Measurements from ENCODE around the gene RAD51D.

Gene RAD51D

GRCh38 chr17:35119370-35120165, at the start of gene RAD51D:
Gene RAD51D (minus strand): TSS chr17:35119860. CDS start chr17:35119613, 247 bp downstream.
- Histone ChIP-seq H3K4me3 (ENCODE audit: low read length) (peak within 1 kb of the TSS; percentile 94), H3K4me1 (ENCODE audit: control insufficient read depth, insufficient read depth, low read length) (peaks cover 14% of the 10 kb centered on the region), H3K9me3 (ENCODE audit: control insufficient read depth, low read length) (no peaks in the 10 kb centered on the region), H3K9ac (ENCODE audit: low read length) (peak within 1 kb of the TSS; percentile 94), H3K36me3 (ENCODE audit: control insufficient read depth, insufficient read depth, low read length, severe bottlenecking) (no peaks in the 10 kb centered on the region), H3K27me3 (replicated peaks; ENCODE audit: control insufficient read depth, insufficient read depth, low read length) (no peaks in the 10 kb centered on the region)
- peak; percentile 89 for DNase-seq (ENCODE audit: low read depth)

GRCh38 chr17:35167666-35168065, 48.0 kb upstream of the RAD51D start:
- no peak for DNase-seq (ENCODE audit: low read depth)
- Histone ChIP-seq H3K4me1 (ENCODE audit: control insufficient read depth, insufficient read depth, low read length) (peaks cover 6% of the 10 kb centered on the region), H3K9me3 (ENCODE audit: control insufficient read depth, low read length) (no peaks in the 10 kb centered on the region), H3K4me3 (ENCODE audit: low read length) (no peak overlapping the region), H3K9ac (ENCODE audit: low read length) (no peak overlapping the region), H3K27me3 (replicated peaks; ENCODE audit: control insufficient read depth, insufficient read depth, low read length) (no peaks in the 10 kb centered on the region), H3K36me3 (ENCODE audit: control insufficient read depth, insufficient read depth, low read length, severe bottlenecking) (no peaks in the 10 kb centered on the region)

DNA sequence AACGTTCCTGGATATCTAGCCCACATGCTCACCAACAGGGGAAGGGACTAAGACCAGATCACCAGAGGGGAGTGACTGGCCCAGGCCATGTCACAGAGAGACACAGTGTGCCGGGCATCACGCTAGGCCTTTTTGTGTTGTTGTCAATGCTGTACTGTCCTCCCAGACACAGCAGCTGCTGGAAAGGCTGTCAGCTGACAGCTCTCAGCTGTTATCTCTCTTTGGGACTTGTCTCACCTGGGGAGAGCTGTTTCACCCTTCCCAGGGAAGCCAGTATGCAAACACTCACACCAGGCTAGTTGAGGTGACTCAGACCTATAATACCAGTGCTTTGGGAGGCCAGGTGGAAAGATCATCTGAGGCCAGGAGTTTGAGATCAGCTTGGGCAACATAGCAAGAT, 47.4 kb upstream of the RAD51D start:
- Histone ChIP-seq H3K9me3 (ENCODE audit: control insufficient read depth, low read length) (no peaks in the 10 kb centered on the region), H3K36me3 (ENCODE audit: control insufficient read depth, insufficient read depth, low read length, severe bottlenecking) (no peaks in the 10 kb centered on the region), H3K27me3 (replicated peaks; ENCODE audit: control insufficient read depth, insufficient read depth, low read length) (no peaks in the 10 kb centered on the region), H3K9ac (ENCODE audit: low read length) (no peak overlapping the region), H3K4me3 (ENCODE audit: low read length) (no peak overlapping the region), H3K4me1 (ENCODE audit: control insufficient read depth, insufficient read depth, low read length) (peaks cover 6% of the 10 kb centered on the region)
- no peak for DNase-seq (ENCODE audit: low read depth)

GRCh38 chr17:35166526-35166925, 46.9 kb upstream of the RAD51D start:
- Histone ChIP-seq H3K4me1 (ENCODE audit: control insufficient read depth, insufficient read depth, low read length) (peaks cover under 1% of the 10 kb centered on the region), H3K9me3 (ENCODE audit: control insufficient read depth, low read length) (no peaks in the 10 kb centered on the region), H3K36me3 (ENCODE audit: control insufficient read depth, insufficient read depth, low read length, severe bottlenecking) (no peaks in the 10 kb centered on the region), H3K27me3 (replicated peaks; ENCODE audit: control insufficient read depth, insufficient read depth, low read length) (no peaks in the 10 kb centered on the region), H3K9ac (ENCODE audit: low read length) (no peak overlapping the region), H3K4me3 (ENCODE audit: low read length) (no peak overlapping the region)
- DNase-seq (ENCODE audit: low read depth): no peak

GRCh38 chr17:35164716-35165115, 45.1 kb upstream of the RAD51D start:
- Histone ChIP-seq H3K27me3 (replicated peaks; ENCODE audit: control insufficient read depth, insufficient read depth, low read length) (peaks cover 6% of the 10 kb centered on the region), H3K9ac (ENCODE audit: low read length) (no peak overlapping the region), H3K4me3 (ENCODE audit: low read length) (no peak overlapping the region), H3K9me3 (ENCODE audit: control insufficient read depth, low read length) (no peaks in the 10 kb centered on the region), H3K36me3 (ENCODE audit: control insufficient read depth, insufficient read depth, low read length, severe bottlenecking) (no peaks in the 10 kb centered on the region), H3K4me1 (ENCODE audit: control insufficient read depth, insufficient read depth, low read length) (no peaks in the 10 kb centered on the region)
- DNase-seq (ENCODE audit: low read depth): no peak

DNA sequence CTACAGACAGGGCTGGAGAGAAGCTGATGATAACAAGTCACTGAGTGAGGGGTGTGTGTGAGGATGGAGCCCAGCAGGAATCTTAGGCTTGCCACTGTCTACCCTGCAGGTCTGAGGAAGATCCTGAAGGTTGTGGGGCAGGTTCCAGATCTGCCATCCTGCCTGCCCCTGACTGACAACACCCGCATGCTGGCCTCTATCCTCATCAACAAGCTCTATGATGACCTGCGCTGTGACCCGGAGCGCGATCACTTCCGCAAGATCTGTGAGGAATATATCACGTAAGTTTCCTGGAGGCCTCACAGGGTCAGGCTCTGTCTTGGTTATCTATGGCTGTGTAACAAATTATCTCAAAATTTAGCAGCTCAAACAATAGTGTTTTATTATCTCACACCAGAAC, 44.2 kb upstream of the RAD51D start:
- H3K9ac ChIP-seq (ENCODE audit: low read length): no peak overlapping the region
- no peaks in the 10 kb centered on the region for H3K9me3 ChIP-seq (ENCODE audit: control insufficient read depth, low read length)
- peaks cover 12% of the 10 kb centered on the region for H3K27me3 ChIP-seq (replicated peaks; ENCODE audit: control insufficient read depth, insufficient read depth, low read length)
- H3K4me3 ChIP-seq (ENCODE audit: low read length): no peak overlapping the region
- no peaks in the 10 kb centered on the region for H3K36me3 ChIP-seq (ENCODE audit: control insufficient read depth, insufficient read depth, low read length, severe bottlenecking)
- no peak for DNase-seq (ENCODE audit: low read depth)
- H3K4me1 ChIP-seq (ENCODE audit: control insufficient read depth, insufficient read depth, low read length): no peaks in the 10 kb centered on the region

DNA sequence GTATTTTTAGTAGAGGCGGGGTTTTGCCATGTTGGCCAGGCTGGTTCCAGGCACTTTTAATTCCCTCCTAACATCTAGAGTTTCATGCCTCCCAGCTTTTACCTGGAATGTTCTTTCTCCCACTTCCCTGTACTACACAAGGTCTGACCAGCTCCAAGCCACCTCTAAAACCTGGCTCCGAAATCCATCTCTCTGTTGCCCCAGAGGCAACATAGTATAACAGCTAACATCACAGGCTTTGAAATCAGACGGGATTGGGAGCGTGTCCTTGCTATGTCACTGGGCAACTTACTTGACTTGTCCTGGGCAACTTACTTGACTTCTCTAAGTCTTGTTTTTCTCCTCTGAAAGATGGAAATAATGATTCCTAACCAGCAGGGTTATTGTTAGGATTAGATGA, 43.1 kb upstream of the RAD51D start:
- H3K9me3 ChIP-seq (ENCODE audit: control insufficient read depth, low read length): no peaks in the 10 kb centered on the region
- no peaks in the 10 kb centered on the region for H3K36me3 ChIP-seq (ENCODE audit: control insufficient read depth, insufficient read depth, low read length, severe bottlenecking)
- peaks cover 12% of the 10 kb centered on the region for H3K27me3 ChIP-seq (replicated peaks; ENCODE audit: control insufficient read depth, insufficient read depth, low read length)
- no peak overlapping the region for H3K4me3 ChIP-seq (ENCODE audit: low read length)
- no peak for DNase-seq (ENCODE audit: low read depth)
- no peaks in the 10 kb centered on the region for H3K4me1 ChIP-seq (ENCODE audit: control insufficient read depth, insufficient read depth, low read length)
- no peak overlapping the region for H3K9ac ChIP-seq (ENCODE audit: low read length)

- H3K9me3 ChIP-seq (ENCODE audit: control insufficient read depth, low read length): no peaks in the 10 kb centered on the region
- peaks cover 12% of the 10 kb centered on the region for H3K27me3 ChIP-seq (replicated peaks; ENCODE audit: control insufficient read depth, insufficient read depth, low read length)
- H3K9ac ChIP-seq (ENCODE audit: low read length): no peak overlapping the region
- no peaks in the 10 kb centered on the region for H3K36me3 ChIP-seq (ENCODE audit: control insufficient read depth, insufficient read depth, low read length, severe bottlenecking)
- DNase-seq (ENCODE audit: low read depth): no peak
- H3K4me3 ChIP-seq (ENCODE audit: low read length): no peak overlapping the region
- H3K4me1 ChIP-seq (ENCODE audit: control insufficient read depth, insufficient read depth, low read length): no peaks in the 10 kb centered on the region
Measured at GRCh38 chr17:35161281-35161761, 41.7 kb upstream of the RAD51D start.

DNA sequence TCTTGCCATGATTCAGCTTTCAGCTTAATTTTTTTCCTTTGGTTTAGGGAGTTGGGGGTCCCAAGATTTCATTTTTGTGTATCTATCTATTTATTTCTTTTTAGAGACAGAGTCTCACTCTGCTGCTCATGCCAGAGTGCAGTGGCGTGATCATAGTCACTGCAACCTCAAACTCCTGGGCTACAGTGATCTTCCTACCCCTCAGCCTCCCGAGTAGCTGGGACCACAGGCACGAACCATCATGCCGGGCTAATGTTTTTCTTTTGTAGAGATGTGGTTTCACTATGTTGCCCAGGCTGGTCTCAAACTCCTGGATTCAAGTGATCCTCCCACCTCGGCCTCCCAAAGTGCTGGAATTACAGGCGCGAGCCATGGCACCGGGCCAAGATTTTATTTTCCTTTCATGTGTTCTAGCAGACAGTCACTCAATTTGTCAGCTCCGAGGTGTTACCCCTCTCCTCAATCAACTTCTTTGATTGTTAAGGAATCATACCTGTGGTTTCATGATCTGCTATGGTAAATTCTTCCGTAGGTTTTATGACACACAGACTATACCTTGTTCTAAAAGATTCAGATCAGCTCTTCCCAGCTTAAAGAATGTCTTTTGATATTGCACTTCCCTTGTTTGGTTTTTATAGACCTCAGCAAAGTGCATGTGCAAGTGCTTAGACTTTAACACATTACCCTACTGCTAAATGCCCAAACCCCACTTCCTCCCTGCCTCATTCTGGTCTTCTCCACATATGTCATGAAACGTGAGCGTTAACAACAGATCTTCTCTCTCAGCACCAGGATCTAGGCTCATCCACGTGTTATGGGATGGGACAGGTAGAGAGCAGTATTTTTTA, 40.9 kb upstream of the RAD51D start:
- Histone ChIP-seq H3K9me3 (ENCODE audit: control insufficient read depth, low read length) (no peaks in the 10 kb centered on the region), H3K9ac (ENCODE audit: low read length) (no peak overlapping the region), H3K36me3 (ENCODE audit: control insufficient read depth, insufficient read depth, low read length, severe bottlenecking) (no peaks in the 10 kb centered on the region), H3K27me3 (replicated peaks; ENCODE audit: control insufficient read depth, insufficient read depth, low read length) (peaks cover 12% of the 10 kb centered on the region), H3K4me1 (ENCODE audit: control insufficient read depth, insufficient read depth, low read length) (no peaks in the 10 kb centered on the region), H3K4me3 (ENCODE audit: low read length) (no peak overlapping the region)
- no peak for DNase-seq (ENCODE audit: low read depth)

DNA sequence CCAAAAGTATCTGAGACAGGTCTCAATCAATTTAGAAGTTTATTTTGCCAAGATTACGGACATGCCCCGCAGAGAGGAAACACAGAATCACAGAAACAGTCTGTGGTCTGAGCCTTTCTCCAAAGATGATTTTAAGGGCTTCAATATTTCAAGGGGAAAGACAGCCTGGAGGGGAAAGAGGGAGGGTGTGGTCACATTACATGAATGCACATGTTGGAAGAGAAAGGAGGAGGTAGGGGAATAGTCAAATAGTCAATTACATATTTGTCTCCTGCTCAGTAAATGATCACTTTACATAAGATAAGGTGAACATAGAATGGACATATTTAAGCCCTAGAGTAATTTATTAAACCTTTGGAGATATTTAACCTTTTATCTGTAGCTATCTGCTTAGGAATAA, 40.3 kb upstream of the RAD51D start:
- no peaks in the 10 kb centered on the region for H3K36me3 ChIP-seq (ENCODE audit: control insufficient read depth, insufficient read depth, low read length, severe bottlenecking)
- no peak for DNase-seq (ENCODE audit: low read depth)
- H3K4me1 ChIP-seq (ENCODE audit: control insufficient read depth, insufficient read depth, low read length): no peaks in the 10 kb centered on the region
- peaks cover 12% of the 10 kb centered on the region for H3K27me3 ChIP-seq (replicated peaks; ENCODE audit: control insufficient read depth, insufficient read depth, low read length)
- H3K9ac ChIP-seq (ENCODE audit: low read length): no peak overlapping the region
- H3K4me3 ChIP-seq (ENCODE audit: low read length): no peak overlapping the region
- H3K9me3 ChIP-seq (ENCODE audit: control insufficient read depth, low read length): no peaks in the 10 kb centered on the region

DNA sequence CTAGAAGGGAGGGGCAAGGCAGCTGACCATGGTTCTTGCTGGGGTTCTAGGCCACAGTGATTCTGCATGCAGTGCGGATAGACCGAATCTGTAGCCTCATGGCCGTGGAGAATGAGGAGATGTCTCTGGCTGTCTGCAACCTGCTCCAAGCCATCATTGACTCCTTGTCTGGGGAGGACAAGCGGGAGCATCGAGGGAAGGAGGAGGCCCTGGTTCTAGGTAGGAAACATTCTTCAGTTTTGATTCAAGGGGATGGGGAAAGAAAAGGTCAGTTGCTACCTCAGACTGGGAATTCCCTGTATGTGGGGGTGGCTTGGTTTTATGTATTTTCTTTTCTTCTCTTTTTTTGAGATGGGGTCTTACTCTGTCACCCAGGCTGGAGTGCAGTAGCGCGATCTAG, 35.6 kb upstream of the RAD51D start:
- H3K9me3 ChIP-seq (ENCODE audit: control insufficient read depth, low read length): no peaks in the 10 kb centered on the region
- no peak overlapping the region for H3K9ac ChIP-seq (ENCODE audit: low read length)
- no peak for DNase-seq (ENCODE audit: low read depth)
- no peak overlapping the region for H3K4me3 ChIP-seq (ENCODE audit: low read length)
- peaks cover 27% of the 10 kb centered on the region for H3K27me3 ChIP-seq (replicated peaks; ENCODE audit: control insufficient read depth, insufficient read depth, low read length)
- no peaks in the 10 kb centered on the region for H3K36me3 ChIP-seq (ENCODE audit: control insufficient read depth, insufficient read depth, low read length, severe bottlenecking)
- H3K4me1 ChIP-seq (ENCODE audit: control insufficient read depth, insufficient read depth, low read length): peaks cover 3% of the 10 kb centered on the region

Measured in adipocyte (in vitro differentiated cells).